ENCODE data around the gene TBC1D22A. TPM values are rescaled to one million over a fixed set of nuclear protein-coding genes. Genes with fewer than 3 reads are reported as not detected.

TBC1D22A gene
- total and polyA plus RNA-seq, 2 experiments from 2014 or later: 16.6 to 18.5 TPM

GRCh38 chr22:47056776-47057470 is 294.5 kb downstream of the TBC1D22A start:
- Histone ChIP-seq H3K27ac (no peak overlapping the region), H3K9me3 (ENCODE audit: low read depth) (no peaks in the 10 kb centered on the region), H3K36me3 (no peaks in the 10 kb centered on the region), H3K27me3 (no peaks in the 10 kb centered on the region), H3K4me1 (ENCODE audit: low read depth) (peaks cover 3% of the 10 kb centered on the region), H3K4me3 (no peak overlapping the region)
- DNase-seq (ENCODE audit: low read depth in 1 of 2, low spot score in 1 of 2): no peak
- TF ChIP-seq, protein P1, sequence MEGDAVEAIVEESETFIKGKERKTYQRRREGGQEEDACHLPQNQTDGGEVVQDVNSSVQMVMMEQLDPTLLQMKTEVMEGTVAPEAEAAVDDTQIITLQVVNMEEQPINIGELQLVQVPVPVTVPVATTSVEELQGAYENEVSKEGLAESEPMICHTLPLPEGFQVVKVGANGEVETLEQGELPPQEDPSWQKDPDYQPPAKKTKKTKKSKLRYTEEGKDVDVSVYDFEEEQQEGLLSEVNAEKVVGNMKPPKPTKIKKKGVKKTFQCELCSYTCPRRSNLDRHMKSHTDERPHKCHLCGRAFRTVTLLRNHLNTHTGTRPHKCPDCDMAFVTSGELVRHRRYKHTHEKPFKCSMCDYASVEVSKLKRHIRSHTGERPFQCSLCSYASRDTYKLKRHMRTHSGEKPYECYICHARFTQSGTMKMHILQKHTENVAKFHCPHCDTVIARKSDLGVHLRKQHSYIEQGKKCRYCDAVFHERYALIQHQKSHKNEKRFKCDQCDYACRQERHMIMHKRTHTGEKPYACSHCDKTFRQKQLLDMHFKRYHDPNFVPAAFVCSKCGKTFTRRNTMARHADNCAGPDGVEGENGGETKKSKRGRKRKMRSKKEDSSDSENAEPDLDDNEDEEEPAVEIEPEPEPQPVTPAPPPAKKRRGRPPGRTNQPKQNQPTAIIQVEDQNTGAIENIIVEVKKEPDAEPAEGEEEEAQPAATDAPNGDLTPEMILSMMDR (IDR thresholded peaks at IDR 0.05; ENCODE audit: low read depth, low read length): no peak

- Histone ChIP-seq H3K4me3 (no peak overlapping the region), H3K27me3 (no peaks in the 10 kb centered on the region), H3K36me3 (no peaks in the 10 kb centered on the region), H3K27ac (no peak overlapping the region), H3K4me1 (ENCODE audit: low read depth) (peaks cover 3% of the 10 kb centered on the region), H3K9me3 (ENCODE audit: low read depth) (no peaks in the 10 kb centered on the region)
- TF ChIP-seq, protein P1 (IDR thresholded peaks at IDR 0.05; ENCODE audit: low read depth, low read length): no peak
- no peak for DNase-seq (ENCODE audit: low read depth in 1 of 2, low spot score in 1 of 2)
Measured at GRCh38 chr22:47057916-47058585, 295.6 kb downstream of the TBC1D22A start.

DNA sequence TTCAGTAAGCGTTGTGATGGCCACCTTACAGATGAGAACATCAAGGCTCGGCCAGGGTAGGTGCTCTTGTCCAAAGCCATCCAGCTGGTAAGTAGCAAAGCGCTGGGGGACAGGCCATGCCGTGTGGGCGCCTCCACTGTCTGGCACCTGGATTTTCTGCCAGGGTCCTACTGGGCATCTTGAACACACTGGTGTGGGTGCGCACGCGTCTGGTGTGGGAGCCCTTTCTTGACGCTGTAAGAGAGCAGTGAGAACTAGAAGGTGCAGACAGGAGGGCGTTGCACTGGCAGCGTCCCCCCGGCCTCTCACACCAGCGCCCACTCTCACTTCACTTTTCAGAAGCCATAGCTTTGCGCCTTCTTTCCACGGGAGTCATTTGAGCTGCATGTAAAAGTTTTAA is 296.6 kb downstream of the TBC1D22A start:
- no peaks in the 10 kb centered on the region for H3K9me3 ChIP-seq (ENCODE audit: low read depth)
- no peak for DNase-seq (ENCODE audit: low read depth in 1 of 2, low spot score in 1 of 2)
- H3K27ac ChIP-seq: no peak overlapping the region
- peaks cover 3% of the 10 kb centered on the region for H3K4me1 ChIP-seq (ENCODE audit: low read depth)
- TF ChIP-seq, protein P1 (IDR thresholded peaks at IDR 0.05; ENCODE audit: low read depth, low read length): no peak
- H3K4me3 ChIP-seq: no peak overlapping the region
- no peaks in the 10 kb centered on the region for H3K36me3 ChIP-seq
- no peaks in the 10 kb centered on the region for H3K27me3 ChIP-seq

DNA sequence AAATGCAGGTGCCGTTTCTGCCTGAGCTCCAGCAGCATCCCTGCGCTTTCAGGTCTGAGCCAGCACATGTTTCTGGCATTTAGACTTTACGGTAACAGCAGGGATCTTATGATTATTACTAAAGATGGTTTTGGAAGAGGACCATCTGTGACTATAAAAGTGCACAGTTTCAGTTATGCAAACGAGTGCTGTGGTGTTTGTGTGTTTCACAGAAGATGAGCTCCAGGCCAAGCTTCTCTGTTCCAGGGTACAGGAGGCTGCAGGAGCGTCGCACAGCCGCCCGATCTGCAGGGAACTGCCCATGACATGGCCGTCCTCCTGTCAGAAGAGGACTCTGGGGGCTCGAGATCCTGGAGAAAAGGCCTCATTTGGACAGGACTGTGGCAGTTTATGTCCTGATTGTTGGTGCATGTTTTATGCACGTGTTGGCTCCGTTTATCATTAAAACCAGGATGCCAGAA is 297.3 kb downstream of the TBC1D22A start:
- Histone ChIP-seq H3K36me3 (no peaks in the 10 kb centered on the region), H3K9me3 (ENCODE audit: low read depth) (no peaks in the 10 kb centered on the region), H3K27me3 (no peaks in the 10 kb centered on the region), H3K4me1 (ENCODE audit: low read depth) (peaks cover 3% of the 10 kb centered on the region), H3K27ac (no peak overlapping the region), H3K4me3 (no peak overlapping the region)
- TF ChIP-seq, protein P1 (IDR thresholded peaks at IDR 0.05; ENCODE audit: low read depth, low read length): no peak
- no peak for DNase-seq (ENCODE audit: low read depth in 1 of 2, low spot score in 1 of 2)

- TF ChIP-seq, protein P1 (IDR thresholded peaks at IDR 0.05; ENCODE audit: low read depth, low read length): no peak
- Histone ChIP-seq H3K4me3 (no peak overlapping the region), H3K4me1 (ENCODE audit: low read depth) (peaks cover 3% of the 10 kb centered on the region), H3K27ac (no peak overlapping the region), H3K36me3 (no peaks in the 10 kb centered on the region), H3K27me3 (no peaks in the 10 kb centered on the region), H3K9me3 (ENCODE audit: low read depth) (no peaks in the 10 kb centered on the region)
- no peak for DNase-seq (ENCODE audit: low read depth in 1 of 2, low spot score in 1 of 2)
Measured at GRCh38 chr22:47060718-47061117, 298.3 kb downstream of the TBC1D22A start.

All from cardiac muscle cell (in vitro differentiated cells and primary cell).